A549 (cell line): ENCODE results near the gene CHAF1A.

ENCODE experiments used
- EP300 ChIP-seq, 2 experiments: fragments of >200 bp; sonication (Bioruptor Twin); formaldehyde crosslinking; IDR thresholded peaks; 2 replicates in 1 of 2; 3 replicates in 1 of 2; pipeline ENCODE4 v1.6.1; 2016 to 2017
- ZSCAN20 ChIP-seq: fragments of 250-450 bp; sonication (Bioruptor Pico); IDR thresholded peaks from 2 replicates; pipeline ENCODE4 v1.8.0; 2022; ENCODE audit warnings: mild to moderate bottlenecking, moderate library complexity

- no peak for TF ChIP-seq EP300 (IDR thresholded peaks at IDR 0.05)
- TF ChIP-seq ZSCAN20 (CRISPR knock-in tag), result no peak
These were observed 35.6 kb upstream of the CHAF1A start for GRCh38 chr19:4366666-4367335.
